Lower leg skin (tissue), 4 donors: ENCODE data around the gene EDEM3. TPM values are rescaled to one million over a fixed set of nuclear protein-coding genes. Genes with fewer than 3 reads are reported as not detected.

Experiments used
- DNase-seq, 2 donors: peaks; one replicate each; pipeline ENCODE4 v3.0.0-alpha.2; 2019; ENCODE audit warnings: low spot score in 2 of 2
- H3K4me3 ChIP-seq: fragments of 200-600 bp; sonication (generic); 2 replicates; pipeline ENCODE4 v1.5.1; 2017; ENCODE audit warnings: mild to moderate bottlenecking, low read depth; ENCODE audit not compliant: poor library complexity, severe bottlenecking
- POLR2A ChIP-seq, 2 donors: fragments of 450-650 bp; IDR thresholded peaks; one replicate each; pipeline ENCODE4 v1.6.1; 2016 to 2017; ENCODE audit warnings: antibody characterized with exemption in 2 of 2, mild to moderate bottlenecking in 1 of 2, moderate library complexity in 1 of 2
- WGBS, 2 donors: methylation state at CpG; one replicate each; pipeline ENCODE4 v1.1.5; 2018; 5-methylcytosine and 5-hydroxymethylcytosine counted together
- intact Hi-C: fragments of 100-400 bp; cut with DNase I; formaldehyde crosslinking; loops from one replicate; pipeline ENCODE4 v1.15.0; 2023; ENCODE audit warnings: low total_unique reads
- total RNA-seq, 4 donors: library from RNA; depleted of rRNA; stranded (reverse); fragments of >200 nt; gene quantifications; one replicate each; pipeline ENCODE4 v1.1.0, GENCODE V29; 2016
- TF ChIP-seq, protein P1 (sequence below), 3 donors: fragments of 450-650 bp; IDR thresholded peaks; one replicate each; pipeline ENCODE4 v1.5.1; 2016; ENCODE audit warnings: antibody characterized with exemption in 3 of 3, mild to moderate bottlenecking in 3 of 3, moderate library complexity in 2 of 3

The EDEM3 gene
- total RNA-seq, 4 donors from 2014 or later: 15.1 to 26.5 (median 18.2) TPM

DNA sequence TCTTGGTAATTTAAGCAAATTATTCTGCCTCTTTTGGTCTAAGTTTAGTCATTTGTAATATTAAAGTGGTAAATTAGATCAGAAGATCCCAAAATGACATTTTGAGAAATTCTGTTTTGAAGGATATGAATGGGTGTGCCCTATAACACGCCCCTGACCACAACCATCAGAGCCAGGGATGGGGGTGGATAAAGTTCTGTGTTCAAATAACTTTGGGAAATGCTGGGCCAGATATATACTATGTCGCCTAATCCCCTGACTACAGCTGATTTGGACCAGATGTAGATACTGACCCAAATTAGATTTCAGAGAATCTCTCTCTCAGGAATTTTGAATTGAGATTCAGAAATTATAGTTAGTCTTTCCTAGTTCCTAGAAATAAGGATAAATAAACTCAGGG, 21.2 kb upstream of the EDEM3 start:
- H3K4me3 ChIP-seq: no peak overlapping the region
- intact Hi-C loops: no loop called here
- TF ChIP-seq, protein P1, sequence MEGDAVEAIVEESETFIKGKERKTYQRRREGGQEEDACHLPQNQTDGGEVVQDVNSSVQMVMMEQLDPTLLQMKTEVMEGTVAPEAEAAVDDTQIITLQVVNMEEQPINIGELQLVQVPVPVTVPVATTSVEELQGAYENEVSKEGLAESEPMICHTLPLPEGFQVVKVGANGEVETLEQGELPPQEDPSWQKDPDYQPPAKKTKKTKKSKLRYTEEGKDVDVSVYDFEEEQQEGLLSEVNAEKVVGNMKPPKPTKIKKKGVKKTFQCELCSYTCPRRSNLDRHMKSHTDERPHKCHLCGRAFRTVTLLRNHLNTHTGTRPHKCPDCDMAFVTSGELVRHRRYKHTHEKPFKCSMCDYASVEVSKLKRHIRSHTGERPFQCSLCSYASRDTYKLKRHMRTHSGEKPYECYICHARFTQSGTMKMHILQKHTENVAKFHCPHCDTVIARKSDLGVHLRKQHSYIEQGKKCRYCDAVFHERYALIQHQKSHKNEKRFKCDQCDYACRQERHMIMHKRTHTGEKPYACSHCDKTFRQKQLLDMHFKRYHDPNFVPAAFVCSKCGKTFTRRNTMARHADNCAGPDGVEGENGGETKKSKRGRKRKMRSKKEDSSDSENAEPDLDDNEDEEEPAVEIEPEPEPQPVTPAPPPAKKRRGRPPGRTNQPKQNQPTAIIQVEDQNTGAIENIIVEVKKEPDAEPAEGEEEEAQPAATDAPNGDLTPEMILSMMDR (IDR thresholded peaks at IDR 0.05): no peak
- no peak for TF ChIP-seq POLR2A (IDR thresholded peaks at IDR 0.05)
- 37 to 40% methylated on average over 2 of the region's 2 CpGs for WGBS, 2 donors
- no peak for DNase-seq

DNA sequence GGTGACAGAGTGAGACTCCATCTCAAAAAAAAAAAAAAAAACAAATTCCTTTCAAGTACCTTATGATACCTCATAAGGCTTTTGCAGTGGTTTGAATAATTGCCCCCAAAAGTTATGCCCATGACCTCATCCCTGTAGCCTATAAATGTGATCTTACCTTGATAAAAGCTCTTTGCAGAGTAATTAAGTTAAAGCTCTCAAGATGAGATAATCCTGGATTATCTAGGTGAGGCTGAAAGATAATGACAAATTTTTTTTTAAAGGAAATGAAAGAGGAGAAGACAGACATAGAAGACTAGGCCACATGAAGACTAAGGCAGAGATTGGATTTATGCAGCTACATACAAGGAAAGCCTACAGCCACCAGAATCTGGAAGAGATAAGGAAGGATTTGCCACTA, 20.7 kb upstream of the EDEM3 start:
- intact Hi-C loops: no loop called here
- no peak for DNase-seq
- TF ChIP-seq, protein P1 (IDR thresholded peaks at IDR 0.05): no peak
- no peak for TF ChIP-seq POLR2A (IDR thresholded peaks at IDR 0.05)
- no peak overlapping the region for H3K4me3 ChIP-seq

DNA sequence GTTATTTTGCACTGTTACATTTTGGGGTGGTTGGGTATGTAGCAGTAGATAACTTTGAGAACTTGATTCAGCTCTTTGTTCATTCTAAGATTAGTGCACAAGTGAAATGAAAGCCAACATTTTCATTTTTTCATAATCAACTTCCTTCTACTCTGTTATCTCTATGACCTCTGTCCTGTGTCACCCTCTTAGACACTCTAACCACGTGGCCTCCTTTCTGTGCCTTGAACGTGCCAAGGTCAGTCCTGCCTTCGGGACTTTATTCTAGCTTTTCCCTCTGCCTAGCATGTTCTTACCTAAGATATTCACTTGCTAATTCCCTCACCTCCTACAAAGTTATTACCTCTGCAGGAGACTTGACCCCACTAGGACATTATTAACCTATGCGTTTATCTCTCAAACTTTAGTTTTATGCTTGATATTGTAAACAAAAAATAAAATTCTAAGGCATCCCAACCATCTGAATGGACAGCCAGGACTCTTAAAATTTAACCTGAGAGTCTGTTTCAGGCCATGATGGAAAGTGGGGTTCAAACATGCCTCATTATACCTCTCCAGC, 19.2 kb upstream of the EDEM3 start:
- intact Hi-C loops: no loop called here

DNA sequence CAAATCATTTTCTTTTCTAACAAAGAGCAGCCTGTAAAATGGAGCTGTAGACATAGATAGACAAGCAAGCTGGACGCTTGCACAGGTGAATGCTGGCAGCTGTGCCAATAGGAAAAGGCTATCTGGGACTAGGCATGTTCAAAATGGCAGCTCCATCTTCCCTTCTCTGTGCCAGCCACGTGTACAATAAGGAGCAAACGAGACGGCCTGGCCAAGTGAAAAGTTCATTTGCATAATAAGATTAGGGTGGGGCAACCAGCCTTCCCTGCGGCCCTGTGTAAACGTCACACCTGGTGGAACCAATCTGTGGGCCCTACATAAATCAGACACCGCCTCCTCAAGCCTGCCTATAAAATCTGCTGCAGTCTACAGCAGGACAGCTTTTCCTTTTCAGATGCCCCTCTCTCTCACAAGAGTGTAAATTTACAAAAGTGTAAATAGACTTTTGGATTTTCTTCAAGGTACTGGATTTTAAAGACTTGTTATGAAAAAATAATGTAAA, 16.6 kb upstream of the EDEM3 start:
- intact Hi-C loops: no loop called here
- no peak overlapping the region for H3K4me3 ChIP-seq
- no peak for DNase-seq
- TF ChIP-seq, protein P1 (IDR thresholded peaks at IDR 0.05): no peak
- no peak for TF ChIP-seq POLR2A (IDR thresholded peaks at IDR 0.05)
- WGBS, 2 donors: 57 to 60% methylated on average over 7 of the region's 7 CpGs

More for the DNA sequence above, 19.2 kb upstream of the EDEM3 start:
- TF ChIP-seq, protein P1 (IDR thresholded peaks at IDR 0.05): no peak
- no peak for DNase-seq
- H3K4me3 ChIP-seq: no peak overlapping the region
- 85 to 87% methylated on average over 4 of the region's 4 CpGs for WGBS, 2 donors

DNA sequence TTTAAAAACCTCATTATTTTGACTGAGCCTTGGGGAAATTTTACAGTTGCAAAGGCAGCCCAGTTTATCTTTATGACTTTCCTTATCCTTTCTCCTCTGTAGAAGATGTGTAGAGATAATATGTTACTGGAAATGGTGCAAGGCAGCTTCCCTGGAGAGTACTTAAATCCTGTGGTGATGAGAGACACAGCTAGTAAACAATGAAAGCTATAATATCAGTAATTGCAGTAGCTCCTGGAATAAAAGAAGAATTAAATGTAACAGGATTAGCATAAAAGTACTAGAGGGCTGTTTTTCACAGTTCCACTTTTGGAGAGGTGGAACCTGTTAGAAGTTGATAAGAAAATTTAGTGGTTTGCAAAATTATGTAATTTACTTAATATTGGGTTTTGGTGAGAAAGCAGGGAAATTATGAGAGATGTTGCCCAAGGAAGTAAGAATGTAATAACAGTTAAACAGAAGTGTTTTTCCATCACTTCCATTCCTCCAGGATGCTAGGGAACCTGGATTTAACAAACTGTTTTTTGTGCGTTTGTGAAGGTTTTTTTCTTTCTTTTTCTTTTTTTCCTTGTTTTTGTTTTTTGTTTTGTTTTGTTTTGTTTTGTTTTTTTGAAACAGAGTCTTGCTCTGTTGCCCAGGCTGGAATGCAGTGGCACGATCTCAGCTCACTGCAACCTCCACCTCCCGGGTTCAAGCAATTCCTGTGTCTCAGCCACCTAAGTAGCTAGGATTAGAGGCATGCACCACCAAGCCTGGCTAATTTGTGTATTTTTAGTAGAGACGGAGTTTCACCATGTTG, 15.7 kb upstream of the EDEM3 start:
- TF ChIP-seq POLR2A (IDR thresholded peaks at IDR 0.05): no peak
- TF ChIP-seq, protein P1 (IDR thresholded peaks at IDR 0.05): no peak
- intact Hi-C loops: no loop called here
- DNase-seq: no peak
- WGBS, 2 donors: 86 to 97% methylated on average over 4 of the region's 4 CpGs
- no peak overlapping the region for H3K4me3 ChIP-seq
